ENCODE results near the gene CHSY1.

CHSY1 gene

GRCh38 chr15:101250341-101250831 is 1.5 kb downstream of the CHSY1 start:
- Histone ChIP-seq H3K36me3 (ENCODE audit: insufficient read depth, low read depth, low read length) (peaks cover 29% of the 10 kb centered on the region), H3K9ac (ENCODE audit: low read depth, low read length) (peak overlapping the region; percentile 85), H3K9me3 (ENCODE audit: insufficient read depth, low read depth, low read length) (no peaks in the 10 kb centered on the region), H3K27ac (ENCODE audit: low read length) (no peak overlapping the region), H3K4me3 (ENCODE audit: low read length) (peak overlapping the region; percentile 84), H3K4me1 (ENCODE audit: insufficient read depth, low read length) (peaks cover 12% of the 10 kb centered on the region; the same call in 1 of the 2 replicates), H3K27me3 (ENCODE audit: insufficient read depth, low read length) (peaks cover 12% of the 10 kb centered on the region; the same call in 1 of the 2 replicates)

GRCh38 chr15:101248274-101248673 is 3.6 kb downstream of the CHSY1 start:
- H3K4me3 ChIP-seq (ENCODE audit: low read length): no peak overlapping the region; the same call in 1 of the 2 replicates
- H3K9ac ChIP-seq (ENCODE audit: low read depth, low read length): no peak overlapping the region
- H3K9me3 ChIP-seq (ENCODE audit: insufficient read depth, low read depth, low read length): no peaks in the 10 kb centered on the region
- peaks cover 11% of the 10 kb centered on the region; the same call in 1 of the 2 replicates for H3K27me3 ChIP-seq (ENCODE audit: insufficient read depth, low read length)
- H3K36me3 ChIP-seq (ENCODE audit: insufficient read depth, low read depth, low read length): peaks cover 29% of the 10 kb centered on the region
- no peak overlapping the region for H3K27ac ChIP-seq (ENCODE audit: low read length)
- peaks cover 17% of the 10 kb centered on the region for H3K4me1 ChIP-seq (ENCODE audit: insufficient read depth, low read length)

GRCh38 chr15:101246824-101247745 is 4.8 kb downstream of the CHSY1 start:
- H3K4me3 ChIP-seq (ENCODE audit: low read length): no peak overlapping the region
- no peaks in the 10 kb centered on the region for H3K9me3 ChIP-seq (ENCODE audit: insufficient read depth, low read depth, low read length)
- H3K36me3 ChIP-seq (ENCODE audit: insufficient read depth, low read depth, low read length): peaks cover 37% of the 10 kb centered on the region
- no peaks in the 10 kb centered on the region for H3K27me3 ChIP-seq (ENCODE audit: insufficient read depth, low read length)
- H3K27ac ChIP-seq (ENCODE audit: low read length): no peak overlapping the region
- no peak overlapping the region for H3K9ac ChIP-seq (ENCODE audit: low read depth, low read length)
- H3K4me1 ChIP-seq (ENCODE audit: insufficient read depth, low read length): peaks cover 24% of the 10 kb centered on the region

- no peak overlapping the region for H3K4me3 ChIP-seq (ENCODE audit: low read length)
- no peak overlapping the region for H3K27ac ChIP-seq (ENCODE audit: low read length)
These were observed 5.5 kb downstream of the CHSY1 start for GRCh38 chr15:101246391-101246790.

GRCh38 chr15:101244889-101245668 is 6.8 kb downstream of the CHSY1 start:
- H3K27ac ChIP-seq (ENCODE audit: low read length): no peak overlapping the region
- no peak overlapping the region for H3K4me3 ChIP-seq (ENCODE audit: low read length)
- H3K9me3 ChIP-seq (ENCODE audit: insufficient read depth, low read depth, low read length): no peaks in the 10 kb centered on the region
- no peaks in the 10 kb centered on the region for H3K27me3 ChIP-seq (ENCODE audit: insufficient read depth, low read length)
- H3K4me1 ChIP-seq (ENCODE audit: insufficient read depth, low read length): peaks cover 31% of the 10 kb centered on the region
- H3K9ac ChIP-seq (ENCODE audit: low read depth, low read length): no peak overlapping the region
- H3K36me3 ChIP-seq (ENCODE audit: insufficient read depth, low read depth, low read length): peaks cover 39% of the 10 kb centered on the region

More at GRCh38 chr15:101246391-101246790, 5.5 kb downstream of the CHSY1 start:
- H3K4me1 ChIP-seq (ENCODE audit: insufficient read depth, low read length): peaks cover 24% of the 10 kb centered on the region
- no peaks in the 10 kb centered on the region for H3K9me3 ChIP-seq (ENCODE audit: insufficient read depth, low read depth, low read length)
- no peaks in the 10 kb centered on the region for H3K27me3 ChIP-seq (ENCODE audit: insufficient read depth, low read length)
- H3K36me3 ChIP-seq (ENCODE audit: insufficient read depth, low read depth, low read length): peaks cover 39% of the 10 kb centered on the region
- no peak overlapping the region for H3K9ac ChIP-seq (ENCODE audit: low read depth, low read length)

GRCh38 chr15:101244036-101244781 is 7.6 kb downstream of the CHSY1 start:
- Histone ChIP-seq H3K36me3 (ENCODE audit: insufficient read depth, low read depth, low read length) (peaks cover 39% of the 10 kb centered on the region), H3K27ac (ENCODE audit: low read length) (no peak overlapping the region), H3K27me3 (ENCODE audit: insufficient read depth, low read length) (no peaks in the 10 kb centered on the region), H3K9me3 (ENCODE audit: insufficient read depth, low read depth, low read length) (no peaks in the 10 kb centered on the region), H3K4me3 (ENCODE audit: low read length) (no peak overlapping the region), H3K4me1 (ENCODE audit: insufficient read depth, low read length) (peaks cover 32% of the 10 kb centered on the region), H3K9ac (ENCODE audit: low read depth, low read length) (no peak overlapping the region; the same call in 1 of the 2 replicates)

GRCh38 chr15:101243420-101243819 is 8.4 kb downstream of the CHSY1 start:
- H3K4me3 ChIP-seq (ENCODE audit: low read length): no peak overlapping the region
- H3K4me1 ChIP-seq (ENCODE audit: insufficient read depth, low read length): peaks cover 32% of the 10 kb centered on the region
- peaks cover 36% of the 10 kb centered on the region for H3K36me3 ChIP-seq (ENCODE audit: insufficient read depth, low read depth, low read length)
- H3K27me3 ChIP-seq (ENCODE audit: insufficient read depth, low read length): no peaks in the 10 kb centered on the region
- H3K9me3 ChIP-seq (ENCODE audit: insufficient read depth, low read depth, low read length): no peaks in the 10 kb centered on the region
- no peak overlapping the region for H3K9ac ChIP-seq (ENCODE audit: low read depth, low read length)
- no peak overlapping the region for H3K27ac ChIP-seq (ENCODE audit: low read length)

GRCh38 chr15:101242999-101243336 is 8.9 kb downstream of the CHSY1 start:
- no peak overlapping the region for H3K4me3 ChIP-seq (ENCODE audit: low read length)
- peaks cover 32% of the 10 kb centered on the region for H3K36me3 ChIP-seq (ENCODE audit: insufficient read depth, low read depth, low read length)
- no peak overlapping the region for H3K9ac ChIP-seq (ENCODE audit: low read depth, low read length)
- H3K4me1 ChIP-seq (ENCODE audit: insufficient read depth, low read length): peaks cover 29% of the 10 kb centered on the region
- H3K27me3 ChIP-seq (ENCODE audit: insufficient read depth, low read length): no peaks in the 10 kb centered on the region
- no peak overlapping the region for H3K27ac ChIP-seq (ENCODE audit: low read length)
- H3K9me3 ChIP-seq (ENCODE audit: insufficient read depth, low read depth, low read length): no peaks in the 10 kb centered on the region

- Histone ChIP-seq H3K9ac (ENCODE audit: low read depth, low read length) (no peak overlapping the region), H3K9me3 (ENCODE audit: insufficient read depth, low read depth, low read length) (no peaks in the 10 kb centered on the region), H3K4me1 (ENCODE audit: insufficient read depth, low read length) (peaks cover 28% of the 10 kb centered on the region), H3K36me3 (ENCODE audit: insufficient read depth, low read depth, low read length) (peaks cover 27% of the 10 kb centered on the region), H3K27me3 (ENCODE audit: insufficient read depth, low read length) (no peaks in the 10 kb centered on the region), H3K4me3 (ENCODE audit: low read length) (no peak overlapping the region), H3K27ac (ENCODE audit: low read length) (no peak overlapping the region)
These were observed 9.5 kb downstream of the CHSY1 start for GRCh38 chr15:101242160-101242998.

GRCh38 chr15:101240358-101240757 is 11.5 kb downstream of the CHSY1 start:
- no peak overlapping the region for H3K27ac ChIP-seq (ENCODE audit: low read length)
- H3K9me3 ChIP-seq (ENCODE audit: insufficient read depth, low read depth, low read length): no peaks in the 10 kb centered on the region
- peaks cover 12% of the 10 kb centered on the region for H3K36me3 ChIP-seq (ENCODE audit: insufficient read depth, low read depth, low read length)
- H3K27me3 ChIP-seq (ENCODE audit: insufficient read depth, low read length): no peaks in the 10 kb centered on the region
- H3K4me3 ChIP-seq (ENCODE audit: low read length): no peak overlapping the region
- H3K4me1 ChIP-seq (ENCODE audit: insufficient read depth, low read length): peaks cover 28% of the 10 kb centered on the region
- H3K9ac ChIP-seq (ENCODE audit: low read depth, low read length): no peak overlapping the region

Data from iPS-20b (cell line).